Endodermal cell (in vitro differentiated cells): ENCODE results near the gene SHANK3. TPM values are rescaled to one million over a fixed set of nuclear protein-coding genes. Genes with fewer than 3 reads are reported as not detected.

Source experiments
- DNase-seq: peaks from one replicate; pipeline ENCODE4 v3.0.0-alpha.2; 2017
- H3K27ac ChIP-seq: 2 replicates; pipeline ENCODE4 v1.5.1; 2013; ENCODE audit warnings: mild to moderate bottlenecking, low read depth, low read length, moderate library complexity
- H3K27me3 ChIP-seq: 2 replicates; pipeline ENCODE4 v1.6.1; 2013; ENCODE audit warnings: mild to moderate bottlenecking, low read length, moderate library complexity; ENCODE audit not compliant: insufficient read depth, control insufficient read depth, poor library complexity, severe bottlenecking
- H3K36me3 ChIP-seq: 2 replicates; pipeline ENCODE4 v1.7.0; 2013; ENCODE audit warnings: mild to moderate bottlenecking, low read length, moderate library complexity; ENCODE audit not compliant: control insufficient read depth, insufficient read depth
- H3K4me1 ChIP-seq: one replicate; pipeline ENCODE4 v1.7.0; 2013; ENCODE audit warnings: low read length; ENCODE audit not compliant: control insufficient read depth, insufficient read depth
- H3K4me3 ChIP-seq: 2 replicates; pipeline ENCODE4 v1.5.1; 2013; ENCODE audit warnings: mild to moderate bottlenecking, low read length, moderate library complexity
- H3K9ac ChIP-seq: 2 replicates; pipeline ENCODE4 v1.6.1; 2013; ENCODE audit warnings: mild to moderate bottlenecking, low read length, moderate library complexity; ENCODE audit not compliant: poor library complexity, severe bottlenecking; ENCODE audit errors: extremely low read depth
- H3K9me3 ChIP-seq: 2 replicates; pipeline ENCODE4 v1.6.1; 2013; ENCODE audit warnings: mild to moderate bottlenecking, low read length, moderate library complexity; ENCODE audit not compliant: control insufficient read depth
- H3K27ac Mint-ChIP-seq: 2 replicates; pipeline ENCODE4 v1.8.0; 2020; ENCODE audit warnings: mixed read lengths
- H3K27me3 Mint-ChIP-seq: 2 replicates; pipeline ENCODE4 v1.8.0; 2021; ENCODE audit warnings: mild to moderate bottlenecking, mixed read lengths; ENCODE audit not compliant: insufficient read depth
- H3K36me3 Mint-ChIP-seq: 2 replicates; pipeline ENCODE4 v1.8.0; 2020; ENCODE audit warnings: low read depth, mixed read lengths
- H3K4me1 Mint-ChIP-seq: 2 replicates; pipeline ENCODE4 v1.8.0; 2020; ENCODE audit warnings: mixed read lengths
- H3K4me3 Mint-ChIP-seq: 2 replicates; pipeline ENCODE4 v1.8.0; 2020; ENCODE audit warnings: mild to moderate bottlenecking, moderate library complexity, mixed read lengths
- H3K9me3 Mint-ChIP-seq: 2 replicates; pipeline ENCODE4 v1.8.0; 2020; ENCODE audit warnings: mild to moderate bottlenecking, mixed read lengths
- WGBS, 2 experiments: methylation state at CpG; one replicate each; pipeline versions ENCODE4 v1.1.5 to v1.1.7; 2013; ENCODE audit warnings: missing lambda C conversion rate in 2 of 2, mixed read lengths in 1 of 2; ENCODE audit not compliant: insufficient coverage in 1 of 2, insufficient read length in 1 of 2; 5-methylcytosine and 5-hydroxymethylcytosine counted together
- total RNA-seq, 2 donors: library from RNA; stranded (reverse); fragmentation: NEBNext Ultra II Directional in 1 of 2; extraction: Animal tissue kit (Norgen Biotek cat#: 25700) in 1 of 2; gene quantifications; 2 replicates in 1 of 2; 3 replicates in 1 of 2; pipeline ENCODE4 v1.2.1, GENCODE V29; 2021
- TF ChIP-seq, protein P1 (sequence below): fragments of 200-600 bp; sonication (generic); conservative IDR thresholded peaks from 2 replicates; pipeline ENCODE4 v1.5.0; 2021; ENCODE audit warnings: antibody characterized with exemption, mild to moderate bottlenecking

The SHANK3 gene
- total RNA-seq, 2 donors from 2014 or later, result 9.4 to 11.1 TPM

DNA sequence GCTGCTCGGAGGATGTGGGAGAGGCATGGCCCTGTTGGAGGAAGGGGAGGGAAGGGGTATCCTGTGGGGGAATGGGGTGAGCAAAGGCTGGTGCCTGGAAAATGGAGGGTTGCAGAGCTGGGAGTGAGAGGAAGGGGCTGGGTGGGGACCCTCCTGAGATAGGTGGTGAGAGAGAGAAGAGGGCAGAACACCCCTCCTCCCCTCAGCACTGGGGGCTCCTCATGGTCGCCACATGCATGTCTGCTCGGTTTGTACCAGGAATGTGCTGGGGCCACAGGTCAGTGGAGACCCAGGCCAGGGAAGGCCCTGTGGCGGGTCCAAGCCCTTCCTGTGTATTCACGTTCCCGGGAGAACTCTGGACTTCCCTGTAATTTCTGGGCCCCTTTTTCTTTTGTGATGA lies 37.6 kb downstream of the SHANK3 start:
- Histone ChIP-seq H3K9me3 (no peaks in the 10 kb centered on the region), H3K9ac (no peak overlapping the region), H3K27ac (no peak overlapping the region), H3K36me3 (peaks cover 2% of the 10 kb centered on the region), H3K27me3 (no peaks in the 10 kb centered on the region), H3K4me1 (no peaks in the 10 kb centered on the region), H3K4me3 (no peak overlapping the region)
- Mint-ChIP-seq H3K36me3 (peaks cover 8% of the 10 kb centered on the region), H3K4me3 (no peak overlapping the region), H3K27me3 (peaks cover under 1% of the 10 kb centered on the region), H3K4me1 (no peaks in the 10 kb centered on the region), H3K27ac (no peak overlapping the region), H3K9me3 (no peaks in the 10 kb centered on the region)
- TF ChIP-seq, protein P1, sequence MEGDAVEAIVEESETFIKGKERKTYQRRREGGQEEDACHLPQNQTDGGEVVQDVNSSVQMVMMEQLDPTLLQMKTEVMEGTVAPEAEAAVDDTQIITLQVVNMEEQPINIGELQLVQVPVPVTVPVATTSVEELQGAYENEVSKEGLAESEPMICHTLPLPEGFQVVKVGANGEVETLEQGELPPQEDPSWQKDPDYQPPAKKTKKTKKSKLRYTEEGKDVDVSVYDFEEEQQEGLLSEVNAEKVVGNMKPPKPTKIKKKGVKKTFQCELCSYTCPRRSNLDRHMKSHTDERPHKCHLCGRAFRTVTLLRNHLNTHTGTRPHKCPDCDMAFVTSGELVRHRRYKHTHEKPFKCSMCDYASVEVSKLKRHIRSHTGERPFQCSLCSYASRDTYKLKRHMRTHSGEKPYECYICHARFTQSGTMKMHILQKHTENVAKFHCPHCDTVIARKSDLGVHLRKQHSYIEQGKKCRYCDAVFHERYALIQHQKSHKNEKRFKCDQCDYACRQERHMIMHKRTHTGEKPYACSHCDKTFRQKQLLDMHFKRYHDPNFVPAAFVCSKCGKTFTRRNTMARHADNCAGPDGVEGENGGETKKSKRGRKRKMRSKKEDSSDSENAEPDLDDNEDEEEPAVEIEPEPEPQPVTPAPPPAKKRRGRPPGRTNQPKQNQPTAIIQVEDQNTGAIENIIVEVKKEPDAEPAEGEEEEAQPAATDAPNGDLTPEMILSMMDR, result no peak
- DNase-seq, result peak; percentile 35
- WGBS, 2 experiments, result 91 to 100% methylated on average over 3 to 6 of the region's 6 CpGs

- Histone ChIP-seq H3K9me3 (no peaks in the 10 kb centered on the region), H3K27ac (no peak overlapping the region), H3K27me3 (no peaks in the 10 kb centered on the region), H3K36me3 (peaks cover 3% of the 10 kb centered on the region), H3K4me1 (no peaks in the 10 kb centered on the region), H3K9ac (no peak overlapping the region), H3K4me3 (no peak overlapping the region)
- Mint-ChIP-seq H3K27ac (peak overlapping the region; percentile 7), H3K36me3 (peaks cover 8% of the 10 kb centered on the region), H3K9me3 (no peaks in the 10 kb centered on the region), H3K4me3 (no peak overlapping the region), H3K27me3 (peaks cover 2% of the 10 kb centered on the region), H3K4me1 (no peaks in the 10 kb centered on the region)
- 95 to 97% methylated on average over 38 of the region's 38 CpGs for WGBS, 2 experiments
- TF ChIP-seq, protein P1, result no peak
- DNase-seq, result no peak
These were observed 38.3 kb downstream of the SHANK3 start for GRCh38 chr22:50710886-50711285.

GRCh38 chr22:50711446-50712340 lies 39.1 kb downstream of the SHANK3 start:
- Mint-ChIP-seq H3K36me3 (peaks cover 6% of the 10 kb centered on the region), H3K4me1 (no peaks in the 10 kb centered on the region), H3K4me3 (no peak overlapping the region), H3K9me3 (no peaks in the 10 kb centered on the region), H3K27me3 (peaks cover 8% of the 10 kb centered on the region), H3K27ac (no peak overlapping the region)
- Histone ChIP-seq H3K9me3 (no peaks in the 10 kb centered on the region), H3K9ac (no peak overlapping the region), H3K36me3 (peaks cover 3% of the 10 kb centered on the region), H3K4me1 (no peaks in the 10 kb centered on the region), H3K27ac (no peak overlapping the region), H3K27me3 (no peaks in the 10 kb centered on the region), H3K4me3 (no peak overlapping the region)
- WGBS, 2 experiments, result 91 to 96% methylated on average over 4 to 16 of the region's 16 CpGs
- TF ChIP-seq, protein P1, result no peak
- peak; percentile 40 for DNase-seq
